Measurements from ENCODE around the gene FGF19.

DNA sequence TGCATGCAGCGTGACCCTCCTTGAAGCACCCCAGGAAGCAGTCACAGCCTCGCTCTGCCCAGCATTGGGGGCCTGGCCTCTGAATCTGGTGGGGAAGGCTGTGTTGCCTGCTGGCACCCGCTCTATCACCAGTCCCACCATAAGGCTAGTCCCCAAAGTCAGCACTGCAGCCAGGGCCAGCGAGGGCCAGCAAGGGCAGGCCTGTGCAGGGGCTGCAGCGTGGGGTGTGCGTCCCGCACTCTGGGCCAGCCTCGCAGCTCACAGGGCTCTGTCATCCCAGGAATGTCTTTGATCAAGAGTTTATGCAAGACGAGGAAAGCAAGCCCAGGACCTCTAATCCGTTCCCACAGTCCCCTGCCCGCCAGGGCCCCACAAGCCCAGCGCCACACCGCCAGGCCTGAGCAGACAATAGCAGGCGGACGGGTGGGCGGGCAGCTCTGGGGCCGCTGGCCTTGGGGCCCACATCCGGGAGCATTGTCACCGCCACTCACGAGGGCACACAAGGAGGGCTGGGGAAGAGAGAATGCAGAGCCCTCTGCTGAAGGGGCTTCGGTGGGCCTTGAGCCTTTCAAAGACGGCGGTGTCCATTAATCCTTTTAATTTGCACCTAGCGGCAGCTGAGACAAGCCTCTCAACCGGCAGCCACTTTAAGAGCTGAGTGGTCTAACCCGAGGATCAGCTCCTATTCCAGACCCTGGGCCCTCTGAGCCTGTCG is 45.8 kb downstream of the FGF19 start:
- TF ChIP-seq POLR2AphosphoS5 (IDR thresholded peaks at IDR 0.05) (no peak), POLR2A (IDR thresholded peaks at IDR 0.05) (no peak)
- TF ChIP-seq, protein P1, sequence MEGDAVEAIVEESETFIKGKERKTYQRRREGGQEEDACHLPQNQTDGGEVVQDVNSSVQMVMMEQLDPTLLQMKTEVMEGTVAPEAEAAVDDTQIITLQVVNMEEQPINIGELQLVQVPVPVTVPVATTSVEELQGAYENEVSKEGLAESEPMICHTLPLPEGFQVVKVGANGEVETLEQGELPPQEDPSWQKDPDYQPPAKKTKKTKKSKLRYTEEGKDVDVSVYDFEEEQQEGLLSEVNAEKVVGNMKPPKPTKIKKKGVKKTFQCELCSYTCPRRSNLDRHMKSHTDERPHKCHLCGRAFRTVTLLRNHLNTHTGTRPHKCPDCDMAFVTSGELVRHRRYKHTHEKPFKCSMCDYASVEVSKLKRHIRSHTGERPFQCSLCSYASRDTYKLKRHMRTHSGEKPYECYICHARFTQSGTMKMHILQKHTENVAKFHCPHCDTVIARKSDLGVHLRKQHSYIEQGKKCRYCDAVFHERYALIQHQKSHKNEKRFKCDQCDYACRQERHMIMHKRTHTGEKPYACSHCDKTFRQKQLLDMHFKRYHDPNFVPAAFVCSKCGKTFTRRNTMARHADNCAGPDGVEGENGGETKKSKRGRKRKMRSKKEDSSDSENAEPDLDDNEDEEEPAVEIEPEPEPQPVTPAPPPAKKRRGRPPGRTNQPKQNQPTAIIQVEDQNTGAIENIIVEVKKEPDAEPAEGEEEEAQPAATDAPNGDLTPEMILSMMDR (IDR thresholded peaks at IDR 0.05), result no peak

Measured in transverse colon (tissue), 4 donors.